H9 (cell line): ENCODE measurements around the gene SPAG5. TPM values are rescaled to one million over a fixed set of nuclear protein-coding genes. Genes with fewer than 3 reads are reported as not detected.

Source experiments
- DNase-seq: peaks from one replicate; pipeline ENCODE4 v3.0.0-alpha.2; 2017
- H2AFZ ChIP-seq: one replicate; pipeline ENCODE4 v1.6.1; 2013; ENCODE audit warnings: mild to moderate bottlenecking, low read length, control low read depth, moderate library complexity
- H2AK5ac ChIP-seq: 2 replicates; pipeline ENCODE4 v1.6.1; 2013; ENCODE audit warnings: low read length, control low read depth, mixed read lengths; ENCODE audit not compliant: insufficient read length
- H2BK120ac ChIP-seq: one replicate; pipeline ENCODE4 v1.6.1; 2013; ENCODE audit warnings: low read depth, mild to moderate bottlenecking, low read length, control low read depth, inconsistent platforms; ENCODE audit not compliant: poor library complexity, severe bottlenecking
- H2BK12ac ChIP-seq: 2 replicates; pipeline ENCODE4 v1.6.1; 2013; ENCODE audit warnings: low read length, control low read depth, mixed read lengths, low read depth; ENCODE audit not compliant: insufficient read length
- H2BK15ac ChIP-seq: 2 replicates; pipeline ENCODE4 v1.6.1; 2013; ENCODE audit warnings: low read depth, low read length, control low read depth
- H2BK20ac ChIP-seq: one replicate; pipeline ENCODE4 v1.6.1; 2013; ENCODE audit warnings: low read depth, mild to moderate bottlenecking, low read length, control low read depth, inconsistent platforms; ENCODE audit not compliant: poor library complexity, severe bottlenecking
- H2BK5ac ChIP-seq: 2 replicates; pipeline ENCODE4 v1.6.1; 2013; ENCODE audit warnings: low read length, control low read depth, mixed read lengths; ENCODE audit not compliant: insufficient read length
- H3K14ac ChIP-seq: 2 replicates; pipeline ENCODE4 v1.6.1; 2013; ENCODE audit warnings: low read length, control low read depth; ENCODE audit not compliant: insufficient read depth
- H3K18ac ChIP-seq: 2 replicates; pipeline ENCODE4 v1.6.1; 2013; ENCODE audit warnings: low read depth, mild to moderate bottlenecking, mixed read lengths, low read length, control low read depth; ENCODE audit not compliant: insufficient read length
- H3K23ac ChIP-seq: 2 replicates; pipeline ENCODE4 v1.6.1; 2013; ENCODE audit warnings: low read length, control low read depth, mixed read lengths, low read depth; ENCODE audit not compliant: insufficient read length
- H3K23me2 ChIP-seq: 2 replicates; pipeline ENCODE4 v1.6.1; 2013; ENCODE audit warnings: low read depth, mild to moderate bottlenecking, mixed read lengths, low read length, control low read depth; ENCODE audit not compliant: insufficient read length, poor library complexity, severe bottlenecking
- H3K27ac ChIP-seq: 2 replicates; pipeline ENCODE4 v1.5.1; 2013; ENCODE audit warnings: low read length, control low read depth, mixed read lengths, low read depth; ENCODE audit not compliant: insufficient read length
- H3K27me3 ChIP-seq: 2 replicates; pipeline ENCODE4 v1.6.1; 2013; ENCODE audit warnings: low read length, control low read depth, inconsistent platforms; ENCODE audit not compliant: insufficient read depth
- H3K4ac ChIP-seq: 2 replicates; pipeline ENCODE4 v1.6.1; 2013; ENCODE audit warnings: low read depth, mild to moderate bottlenecking, control low read depth, inconsistent platforms, low read length, moderate library complexity
- H3K4me1 ChIP-seq: 2 replicates; pipeline ENCODE4 v1.6.1; 2013; ENCODE audit warnings: low read length, control low read depth, inconsistent platforms; ENCODE audit not compliant: insufficient read depth
- H3K4me2 ChIP-seq: 2 replicates; pipeline ENCODE4 v1.6.1; 2013; ENCODE audit warnings: low read length, control low read depth, mixed read lengths; ENCODE audit not compliant: insufficient read length, insufficient read depth
- H3K56ac ChIP-seq: 2 replicates; pipeline ENCODE4 v1.6.1; 2013; ENCODE audit warnings: low read depth, mild to moderate bottlenecking, mixed read lengths, low read length, control low read depth; ENCODE audit not compliant: insufficient read length
- H3K79me1 ChIP-seq: 2 replicates; pipeline ENCODE4 v1.6.1; 2013; ENCODE audit warnings: low read depth, mild to moderate bottlenecking, moderate library complexity, low read length, control low read depth, inconsistent platforms; ENCODE audit not compliant: insufficient read depth, poor library complexity, severe bottlenecking
- H3K79me2 ChIP-seq: 2 replicates; pipeline ENCODE4 v1.6.1; 2013; ENCODE audit warnings: low read length, control low read depth, inconsistent platforms; ENCODE audit not compliant: insufficient read depth
- H3K9ac ChIP-seq: 2 replicates; pipeline ENCODE4 v1.6.1; 2013; ENCODE audit warnings: low read length, control low read depth, mixed read lengths; ENCODE audit not compliant: insufficient read length; ENCODE audit errors: extremely low read depth
- H3K9me3 ChIP-seq: one replicate; pipeline ENCODE4 v1.6.1; 2013; ENCODE audit warnings: low read depth, low read length, inconsistent platforms; ENCODE audit not compliant: control insufficient read depth
- H3T11ph ChIP-seq: one replicate; pipeline ENCODE4 v1.6.1; 2013; ENCODE audit warnings: mild to moderate bottlenecking, low read length, control low read depth, inconsistent platforms
- H4K20me1 ChIP-seq: one replicate; pipeline ENCODE4 v1.6.1; 2013; ENCODE audit not compliant: control insufficient read depth, insufficient read length, insufficient read depth
- H4K5ac ChIP-seq: 2 replicates; pipeline ENCODE4 v1.6.1; 2013; ENCODE audit warnings: low read depth, mild to moderate bottlenecking, mixed read lengths, low read length, control low read depth; ENCODE audit not compliant: insufficient read length
- H4K8ac ChIP-seq: replicated peaks from 2 replicates; pipeline ENCODE4 v1.6.1; 2013; ENCODE audit warnings: low read length, control low read depth, mixed read lengths, low read depth; ENCODE audit not compliant: insufficient read length
- H4K91ac ChIP-seq: 2 replicates; pipeline ENCODE4 v1.6.1; 2013; ENCODE audit warnings: low read depth, mild to moderate bottlenecking, moderate library complexity, mixed read lengths, low read length, control low read depth; ENCODE audit not compliant: insufficient read length
- H3K27ac Mint-ChIP-seq, 3 experiments: 2 replicates in 2 of 3; 3 replicates in 1 of 3; pipeline ENCODE4 v1.8.0; 2020 to 2021; ENCODE audit warnings: mixed read lengths in 3 of 3, mild to moderate bottlenecking in 1 of 3, moderate library complexity in 1 of 3
- H3K27me3 Mint-ChIP-seq: 2 replicates; pipeline ENCODE4 v1.8.0; 2021; ENCODE audit warnings: low read depth, mild to moderate bottlenecking, moderate library complexity, mixed read lengths
- H3K36me3 Mint-ChIP-seq, 3 experiments: 2 replicates in 2 of 3; 3 replicates in 1 of 3; pipeline ENCODE4 v1.8.0; 2020 to 2021; ENCODE audit warnings: low read depth in 3 of 3, mixed read lengths in 3 of 3; ENCODE audit not compliant: insufficient read depth in 1 of 3
- H3K4me1 Mint-ChIP-seq, 2 experiments: 2 replicates each; pipeline ENCODE4 v1.8.0; 2020; ENCODE audit warnings: mixed read lengths in 2 of 2
- H3K4me3 Mint-ChIP-seq, 2 experiments: 2 replicates in 1 of 2; 3 replicates in 1 of 2; pipeline ENCODE4 v1.8.0; 2020 to 2021; ENCODE audit warnings: mild to moderate bottlenecking in 2 of 2, mixed read lengths in 2 of 2, moderate library complexity in 1 of 2
- H3K9me3 Mint-ChIP-seq, 2 experiments: 2 replicates in 1 of 2; 3 replicates in 1 of 2; pipeline ENCODE4 v1.8.0; 2020; ENCODE audit warnings: mild to moderate bottlenecking in 2 of 2, mixed read lengths in 2 of 2, moderate library complexity in 1 of 2
- WGBS: extraction: QIAGEN DNeasy Blood & Tissue Kit; methylation state at CpG from one replicate; pipeline ENCODE4 v1.1.7; 2013; ENCODE audit warnings: missing lambda C conversion rate, low lambda C conversion rate, mixed read lengths; ENCODE audit not compliant: insufficient read length; ENCODE audit errors: extremely low coverage; 5-methylcytosine and 5-hydroxymethylcytosine counted together
- total RNA-seq: library from RNA; stranded (reverse); gene quantifications from 2 replicates; pipeline ENCODE4 v1.2.1, GENCODE V29; 2021
- TF ChIP-seq, protein P1 (sequence below): fragments of 200-600 bp; sonication (generic); conservative IDR thresholded peaks from 3 replicates; pipeline ENCODE4 v1.8.0; 2021; ENCODE audit warnings: antibody characterized with exemption, mild to moderate bottlenecking

Gene SPAG5
- total RNA-seq, 1 experiment from 2014 or later = 122 TPM

DNA sequence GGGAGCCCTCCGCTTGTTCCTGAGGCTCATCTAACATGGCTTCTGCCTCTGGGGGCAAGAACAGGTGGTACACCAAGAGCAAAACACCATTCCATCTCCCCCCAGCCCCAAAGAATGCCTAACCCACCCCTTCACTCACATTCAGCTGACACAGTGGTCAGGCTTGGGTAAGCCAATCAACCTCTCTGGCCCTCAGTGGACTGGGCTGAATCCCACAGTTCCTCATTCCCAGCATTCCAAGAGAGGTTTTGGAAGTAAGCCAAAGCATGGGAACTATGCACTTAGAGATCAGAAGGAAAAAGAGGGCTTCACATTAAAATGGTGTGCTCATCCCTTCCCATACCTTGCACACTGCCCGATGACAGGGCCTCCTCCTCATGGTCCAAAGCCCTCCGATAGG, 35.4 kb downstream of the SPAG5 start:
- Histone ChIP-seq H3K27ac (no peak overlapping the region), H4K91ac (no peak overlapping the region), H4K8ac (no peak overlapping the region), H3K4ac (no peak overlapping the region), H3K18ac (no peak overlapping the region), H2AK5ac (no peak overlapping the region), H3T11ph (no peak overlapping the region), H3K79me1 (no peaks in the 10 kb centered on the region), H4K20me1 (no peaks in the 10 kb centered on the region), H2BK5ac (no peak overlapping the region), H3K4me1 (no peaks in the 10 kb centered on the region), H3K9me3 (no peaks in the 10 kb centered on the region), H4K5ac (no peak overlapping the region), H3K4me2 (no peak overlapping the region), H3K14ac (no peak overlapping the region), H3K56ac (no peak overlapping the region), H3K9ac (no peak overlapping the region), H2BK15ac (no peak overlapping the region), H3K79me2 (no peaks in the 10 kb centered on the region), H3K23me2 (no peaks in the 10 kb centered on the region), H2AFZ (no peak overlapping the region), H3K23ac (no peak overlapping the region), H3K27me3 (no peaks in the 10 kb centered on the region), H2BK120ac (no peak overlapping the region), H2BK20ac (no peak overlapping the region), H2BK12ac (no peak overlapping the region)
- no CpG with 5 or more reads among the region's 3 CpGs for WGBS
- Mint-ChIP-seq H3K27ac (peak overlapping the region in 1 of 3 experiments; percentile 90; a peak in 1 of 7 replicates), H3K9me3 (no peaks in the 10 kb centered on the region), H3K4me3 (no peak overlapping the region), H3K4me1 (no peaks in the 10 kb centered on the region), H3K27me3 (no peaks in the 10 kb centered on the region), H3K36me3 (peaks cover 14 to 60% (median 30%) of the 10 kb centered on the region in 3 experiments)
- TF ChIP-seq, protein P1, sequence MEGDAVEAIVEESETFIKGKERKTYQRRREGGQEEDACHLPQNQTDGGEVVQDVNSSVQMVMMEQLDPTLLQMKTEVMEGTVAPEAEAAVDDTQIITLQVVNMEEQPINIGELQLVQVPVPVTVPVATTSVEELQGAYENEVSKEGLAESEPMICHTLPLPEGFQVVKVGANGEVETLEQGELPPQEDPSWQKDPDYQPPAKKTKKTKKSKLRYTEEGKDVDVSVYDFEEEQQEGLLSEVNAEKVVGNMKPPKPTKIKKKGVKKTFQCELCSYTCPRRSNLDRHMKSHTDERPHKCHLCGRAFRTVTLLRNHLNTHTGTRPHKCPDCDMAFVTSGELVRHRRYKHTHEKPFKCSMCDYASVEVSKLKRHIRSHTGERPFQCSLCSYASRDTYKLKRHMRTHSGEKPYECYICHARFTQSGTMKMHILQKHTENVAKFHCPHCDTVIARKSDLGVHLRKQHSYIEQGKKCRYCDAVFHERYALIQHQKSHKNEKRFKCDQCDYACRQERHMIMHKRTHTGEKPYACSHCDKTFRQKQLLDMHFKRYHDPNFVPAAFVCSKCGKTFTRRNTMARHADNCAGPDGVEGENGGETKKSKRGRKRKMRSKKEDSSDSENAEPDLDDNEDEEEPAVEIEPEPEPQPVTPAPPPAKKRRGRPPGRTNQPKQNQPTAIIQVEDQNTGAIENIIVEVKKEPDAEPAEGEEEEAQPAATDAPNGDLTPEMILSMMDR = no peak
- no peak for DNase-seq
